Mesodermal cell (in vitro differentiated cells): ENCODE results near the gene TRIM44.
"Not testable (repeated sequence)": the region's sequence is repeated elsewhere in the genome, so short reads cannot be mapped to it uniquely, and the experiment has no call there.

Experiments
- H3K27ac ChIP-seq: 2 replicates; pipeline ENCODE4 v1.7.0; 2013; ENCODE audit warnings: mild to moderate bottlenecking, low read depth, low read length, moderate library complexity; ENCODE audit not compliant: severe bottlenecking
- H3K36me3 ChIP-seq: 2 replicates; pipeline ENCODE4 v1.7.1; 2013; ENCODE audit warnings: mild to moderate bottlenecking, low read length, moderate library complexity; ENCODE audit not compliant: control insufficient read depth, insufficient read depth
- H3K4me1 ChIP-seq: one replicate; pipeline ENCODE4 v1.7.1; 2013; ENCODE audit warnings: mild to moderate bottlenecking, low read length; ENCODE audit not compliant: insufficient read depth, control insufficient read depth, poor library complexity, severe bottlenecking
- H3K4me3 ChIP-seq: 2 replicates; pipeline ENCODE4 v1.7.0; 2013; ENCODE audit warnings: low read length, control low read depth, mild to moderate bottlenecking; ENCODE audit not compliant: insufficient read depth, poor library complexity, severe bottlenecking; ENCODE audit errors: extremely low read depth
- H3K9me3 ChIP-seq: 2 replicates; pipeline ENCODE4 v1.7.1; 2013; ENCODE audit warnings: mild to moderate bottlenecking, low read length, moderate library complexity; ENCODE audit not compliant: control insufficient read depth
- whole genome bisulfite sequencing, 2 experiments: methylation state at CpG; one replicate each; pipeline ENCODE4 v1.1.5; 2013; ENCODE audit warnings: missing lambda C conversion rate in 2 of 2; ENCODE audit not compliant: insufficient coverage in 2 of 2; 5-methylcytosine and 5-hydroxymethylcytosine counted together

The TRIM44 gene

DNA sequence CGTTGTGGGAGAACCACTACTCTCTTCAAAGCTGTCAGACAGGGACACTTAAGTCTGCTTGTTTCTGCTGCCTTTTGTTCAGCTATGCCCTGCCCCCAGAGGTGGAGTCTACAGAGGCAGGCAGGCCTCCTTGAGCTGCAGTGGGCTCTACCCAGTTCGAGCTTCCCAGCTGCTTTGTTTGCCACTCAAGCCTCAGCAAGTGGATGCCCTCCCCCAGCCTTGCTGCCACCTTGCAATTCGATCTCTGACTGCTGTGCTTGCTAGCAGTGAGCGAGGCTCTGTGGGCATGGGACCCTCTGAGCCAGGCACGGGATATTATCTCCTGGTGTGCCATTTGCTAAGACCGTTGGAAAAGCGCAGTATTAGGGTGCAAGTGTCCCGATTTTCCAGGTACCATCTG is 116.4 kb downstream of the TRIM44 start:
- H3K9me3 ChIP-seq, H3K27ac ChIP-seq, H3K4me1 ChIP-seq, H3K4me3 ChIP-seq, H3K36me3 ChIP-seq: not testable (repeated sequence)
- 91 to 95% methylated on average over 8 of the region's 8 CpGs for WGBS, 2 experiments

DNA sequence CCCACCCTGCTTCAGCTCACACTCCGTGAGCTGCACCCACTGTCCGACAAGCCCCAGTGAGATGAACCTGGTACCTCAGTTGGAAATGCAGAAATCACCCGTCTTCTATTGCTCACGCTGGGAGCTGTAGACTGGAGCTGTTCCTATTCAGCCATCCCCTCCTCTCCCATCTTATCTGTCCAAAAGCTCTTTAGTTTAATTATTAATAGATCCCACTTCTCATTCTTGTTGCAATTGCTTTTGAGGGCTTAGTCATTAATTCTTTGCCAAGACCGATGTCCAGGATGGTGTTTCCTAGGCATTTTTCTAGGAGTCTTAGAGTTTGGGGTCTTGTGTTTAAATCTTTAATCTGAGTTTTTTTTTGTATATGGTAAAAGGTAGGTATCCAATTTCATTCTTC is 116.8 kb downstream of the TRIM44 start:
- Histone ChIP-seq H3K4me1 (peaks cover 2% of the 10 kb centered on the region), H3K36me3 (peaks cover 4% of the 10 kb centered on the region), H3K9me3 (peaks cover 6% of the 10 kb centered on the region), H3K4me3 (no peak overlapping the region), H3K27ac (no peak overlapping the region)
- 85 to 100% methylated on average over 4 to 5 of the region's 5 CpGs for WGBS, 2 experiments

DNA sequence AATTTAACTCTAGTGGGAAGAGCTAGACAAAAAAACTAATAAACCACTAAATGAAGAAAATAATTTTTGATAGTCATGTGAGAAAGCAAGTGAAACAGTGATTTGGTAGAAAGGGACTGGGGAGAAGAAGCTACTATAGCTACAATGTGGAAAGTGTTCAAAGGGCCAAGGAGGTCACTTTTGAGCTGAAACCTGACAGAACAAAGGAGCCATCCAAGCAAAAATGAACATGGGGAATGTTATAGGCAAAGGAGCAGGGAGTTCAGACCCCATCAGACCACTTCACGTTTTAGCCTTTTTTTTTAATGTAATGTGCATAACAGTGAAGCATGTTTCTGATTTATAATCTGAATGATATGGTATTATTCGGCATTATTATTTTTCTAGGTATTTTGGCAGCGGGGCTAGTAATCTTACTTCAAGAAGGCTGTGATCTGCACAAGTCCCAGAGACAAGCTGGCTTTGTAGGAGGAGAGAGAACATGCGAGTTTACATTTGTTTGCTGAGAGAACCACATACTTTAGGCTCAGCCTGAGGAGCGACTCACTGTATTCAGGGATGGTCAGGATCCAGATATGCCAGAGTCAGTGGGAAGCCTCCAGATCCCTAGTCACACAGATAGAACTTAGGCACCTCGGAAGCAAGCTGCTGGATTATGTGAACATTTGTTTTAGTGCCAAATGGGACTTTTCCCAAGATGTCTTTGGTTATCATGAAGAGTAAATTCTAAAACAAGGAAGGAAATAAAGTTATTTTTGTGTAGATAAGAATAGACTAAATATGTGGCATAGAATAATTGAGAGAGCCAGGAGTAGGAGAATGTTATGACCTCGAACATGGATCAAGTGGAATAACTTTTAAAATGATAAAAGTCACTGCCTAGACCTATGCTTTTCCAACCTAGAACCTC is 118.6 kb downstream of the TRIM44 start:
- Histone ChIP-seq H3K36me3 (peaks cover 4% of the 10 kb centered on the region), H3K27ac (peak overlapping the region; percentile 77), H3K9me3 (peaks cover 6% of the 10 kb centered on the region), H3K4me3 (no peak overlapping the region), H3K4me1 (peaks cover 11% of the 10 kb centered on the region)
- WGBS, 2 experiments, result 80 to 93% methylated on average over 6 to 7 of the region's 7 CpGs

DNA sequence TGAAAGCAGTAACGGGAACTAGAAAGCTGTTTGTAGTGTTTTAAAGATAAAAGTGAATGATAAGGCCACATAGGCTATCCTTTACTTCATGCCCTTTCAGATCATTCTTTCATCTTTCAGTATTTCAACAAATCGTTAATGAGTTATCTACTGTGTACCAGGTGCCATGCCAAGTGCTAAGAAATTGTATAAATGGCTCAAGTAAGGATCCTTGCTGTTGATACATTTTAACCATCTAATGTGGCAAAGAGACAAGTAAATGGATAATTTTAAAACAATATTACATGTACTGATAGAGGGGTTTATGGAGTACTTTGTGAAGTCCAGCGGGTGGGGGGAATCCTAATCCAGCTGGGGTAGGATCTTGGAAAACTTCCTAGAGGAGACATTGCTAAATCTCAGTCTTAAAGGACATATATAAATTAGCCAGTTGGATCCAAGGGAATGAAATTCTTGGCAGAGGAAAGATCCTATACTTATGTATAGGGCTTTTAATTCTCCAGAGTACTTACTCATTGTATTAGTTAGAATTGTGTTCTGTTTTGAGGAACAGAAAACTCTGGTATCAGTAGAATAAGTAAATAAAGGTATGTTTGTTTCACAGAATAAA is 119.4 kb downstream of the TRIM44 start:
- peaks cover 14% of the 10 kb centered on the region for H3K4me1 ChIP-seq
- 100% methylated on average over 1 of the region's 3 CpGs; no CpG with 5 or more reads in 1 of the 2 experiments for WGBS, 2 experiments
- no peak overlapping the region for H3K4me3 ChIP-seq
- H3K27ac ChIP-seq, result no peak overlapping the region
- peaks cover 4% of the 10 kb centered on the region for H3K36me3 ChIP-seq
- peaks cover 6% of the 10 kb centered on the region for H3K9me3 ChIP-seq

DNA sequence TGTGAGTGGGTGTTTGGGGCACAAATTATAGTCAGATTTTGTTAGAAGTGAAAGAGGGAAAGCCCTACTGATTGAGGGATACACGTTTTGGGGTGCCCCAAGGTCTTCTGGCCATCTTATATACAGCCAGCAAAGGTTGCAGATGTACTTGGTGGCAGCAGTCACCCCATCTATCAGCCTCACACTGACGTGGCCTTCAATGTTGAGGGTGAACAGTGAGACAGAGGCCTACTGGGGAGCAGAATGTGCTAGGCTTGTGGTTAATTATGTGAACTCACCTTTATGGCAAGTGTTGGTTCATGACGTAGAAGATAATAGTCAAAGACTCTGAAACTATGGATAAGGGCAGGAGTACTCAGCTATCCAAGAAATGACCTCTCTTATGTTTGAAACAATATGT is 121.2 kb downstream of the TRIM44 start:
- H3K9me3 ChIP-seq, result peaks cover 6% of the 10 kb centered on the region
- peaks cover 19% of the 10 kb centered on the region for H3K4me1 ChIP-seq
- H3K27ac ChIP-seq, result no peak overlapping the region
- no peak overlapping the region for H3K4me3 ChIP-seq
- H3K36me3 ChIP-seq, result no peaks in the 10 kb centered on the region
- 89 to 100% methylated on average over 2 to 3 of the region's 3 CpGs for whole genome bisulfite sequencing, 2 experiments

DNA sequence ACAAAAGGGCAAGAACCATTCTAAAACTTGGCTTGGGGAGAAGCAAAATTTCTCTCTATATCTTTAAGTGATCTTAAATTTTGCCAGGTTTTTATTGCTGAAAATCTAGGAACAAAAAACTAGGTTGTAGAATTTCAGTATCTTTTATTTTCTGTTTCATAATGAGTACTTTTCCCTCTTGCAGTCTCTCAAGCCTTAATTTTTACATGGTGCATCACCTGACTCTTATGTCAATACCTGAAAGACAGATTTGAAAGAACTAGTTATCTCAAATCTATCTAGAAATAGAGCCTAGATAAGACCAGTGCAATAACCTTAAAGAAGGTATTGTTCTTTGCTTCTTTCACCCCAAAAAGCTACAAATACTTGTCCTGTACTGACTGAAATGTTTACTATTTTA is 122.1 kb downstream of the TRIM44 start:
- no peaks in the 10 kb centered on the region for H3K36me3 ChIP-seq
- H3K4me1 ChIP-seq, result peaks cover 19% of the 10 kb centered on the region
- H3K4me3 ChIP-seq, result no peak overlapping the region
- no peak overlapping the region for H3K27ac ChIP-seq
- peaks cover 2% of the 10 kb centered on the region for H3K9me3 ChIP-seq

DNA sequence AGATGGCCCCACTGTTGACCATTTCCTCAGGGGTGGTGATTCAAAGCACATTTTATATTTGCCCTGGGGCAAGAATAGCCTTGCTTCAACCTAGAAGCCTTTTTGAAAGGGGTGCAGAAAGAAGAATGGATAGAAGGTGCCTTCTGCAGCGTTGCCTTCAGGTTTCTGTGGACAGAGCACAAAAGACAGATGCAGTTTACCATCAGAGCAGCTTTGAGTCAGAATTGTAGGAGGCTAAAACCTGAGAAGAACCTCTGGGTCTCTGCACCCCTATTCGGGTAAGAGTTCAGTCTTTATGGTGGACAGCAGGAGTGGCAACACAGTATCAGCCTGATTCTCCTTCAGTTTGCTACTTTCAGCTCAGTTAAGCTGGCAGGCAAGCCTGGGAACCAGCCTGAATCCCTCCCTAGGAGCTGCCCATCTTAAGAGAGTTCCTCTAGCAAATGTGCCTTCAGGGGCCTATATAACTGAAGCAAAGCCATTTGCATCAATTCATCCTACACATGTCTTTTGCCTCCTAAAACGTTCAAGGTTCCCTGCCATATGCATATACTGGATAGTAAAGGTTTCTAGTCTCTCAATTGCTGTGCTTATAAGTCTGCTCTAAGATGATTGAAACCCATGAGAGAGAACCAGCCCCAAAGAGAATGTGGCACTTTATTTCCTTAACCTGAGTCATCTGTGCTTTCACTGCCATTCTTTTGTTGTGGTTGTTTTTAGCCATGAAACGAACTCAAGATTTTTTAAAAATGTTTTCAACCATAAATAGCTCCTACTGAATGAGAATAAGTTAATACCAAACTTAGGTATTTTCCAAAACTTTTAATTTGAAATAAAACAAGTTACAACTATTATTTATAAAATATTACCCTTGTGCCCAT is 123.0 kb downstream of the TRIM44 start:
- H3K36me3 ChIP-seq, result no peaks in the 10 kb centered on the region
- peaks cover 19% of the 10 kb centered on the region for H3K4me1 ChIP-seq
- H3K9me3 ChIP-seq, result no peaks in the 10 kb centered on the region
- WGBS, 2 experiments, result 67 to 73% methylated on average over 2 of the region's 4 CpGs
- no peak overlapping the region for H3K27ac ChIP-seq
- H3K4me3 ChIP-seq, result no peak overlapping the region

DNA sequence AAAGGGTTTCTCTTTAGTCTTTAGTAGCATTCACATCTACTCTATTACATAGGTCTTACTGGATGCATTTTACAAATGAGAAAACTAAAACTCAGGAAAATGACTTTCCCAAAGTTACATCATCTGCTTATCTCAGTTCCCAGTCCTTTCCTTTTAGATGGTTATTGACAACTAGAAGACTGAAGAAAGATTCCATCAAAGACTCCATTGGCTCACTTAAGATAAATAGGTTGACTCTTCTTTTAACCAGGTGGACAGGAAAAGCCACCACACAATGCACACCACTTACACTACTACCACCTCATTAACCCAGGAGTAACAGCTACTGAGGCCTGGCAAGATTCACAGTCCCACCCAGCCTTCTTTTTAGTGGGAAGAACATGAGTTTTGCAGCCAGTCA is 123.6 kb downstream of the TRIM44 start:
- peaks cover 19% of the 10 kb centered on the region for H3K4me1 ChIP-seq
- no peaks in the 10 kb centered on the region for H3K9me3 ChIP-seq
- H3K4me3 ChIP-seq, result no peak overlapping the region
- no peak overlapping the region for H3K27ac ChIP-seq
- no peaks in the 10 kb centered on the region for H3K36me3 ChIP-seq

DNA sequence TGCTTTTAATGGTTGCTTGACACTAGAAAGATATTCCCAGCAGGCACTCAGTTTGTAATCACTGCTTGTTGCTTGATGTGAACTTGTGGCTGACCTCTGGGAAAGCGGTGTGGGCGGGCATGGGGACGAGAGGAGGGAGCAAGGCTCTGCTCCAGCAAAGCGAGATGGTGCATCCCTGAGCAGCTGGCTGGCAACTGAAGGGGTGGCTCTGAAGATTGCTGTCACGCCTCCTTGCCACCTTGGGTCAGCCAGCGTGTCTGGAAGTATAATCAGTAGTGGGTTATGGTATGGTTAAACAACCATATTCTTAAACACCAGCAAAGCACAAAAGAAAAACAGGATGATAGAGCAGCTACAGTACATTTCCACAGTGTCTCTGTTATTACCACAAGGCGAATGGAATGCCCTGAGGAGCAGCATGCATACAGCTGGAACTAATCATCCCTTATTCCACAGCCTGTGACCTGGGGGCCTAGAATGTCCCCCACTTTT is 124.5 kb downstream of the TRIM44 start:
- Histone ChIP-seq H3K4me3 (no peak overlapping the region), H3K4me1 (peaks cover 16% of the 10 kb centered on the region), H3K9me3 (no peaks in the 10 kb centered on the region), H3K36me3 (no peaks in the 10 kb centered on the region), H3K27ac (no peak overlapping the region)
- WGBS, 2 experiments, result 71 to 78% methylated on average over 5 of the region's 7 CpGs

DNA sequence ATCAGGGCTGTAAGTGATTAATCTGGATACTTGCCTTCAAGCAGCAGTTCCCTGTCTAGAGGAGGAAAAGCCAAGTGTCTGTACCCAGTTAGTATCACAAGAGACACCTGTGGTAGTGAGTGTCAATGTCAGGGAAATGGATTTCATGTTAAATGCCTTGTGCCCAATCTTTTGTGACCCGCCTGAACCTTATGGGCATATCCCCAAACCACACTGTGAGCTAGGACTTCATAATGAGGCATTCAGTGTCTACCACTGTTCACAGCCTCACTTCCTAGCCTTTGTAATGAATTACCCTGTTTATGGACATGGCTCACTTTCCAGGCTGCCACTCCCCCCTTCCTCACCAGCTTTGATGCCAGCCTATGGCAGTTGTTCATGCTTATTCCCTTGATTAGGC is 125.1 kb downstream of the TRIM44 start:
- WGBS, 2 experiments, result 77 to 100% methylated on average over 1 of the region's 1 CpG
- H3K36me3 ChIP-seq, result no peaks in the 10 kb centered on the region
- no peaks in the 10 kb centered on the region for H3K9me3 ChIP-seq
- H3K4me1 ChIP-seq, result peaks cover 16% of the 10 kb centered on the region
- H3K4me3 ChIP-seq, result no peak overlapping the region
- H3K27ac ChIP-seq, result no peak overlapping the region
